ENCODE data around the gene ATP6V1F.

ATP6V1F gene

DNA sequence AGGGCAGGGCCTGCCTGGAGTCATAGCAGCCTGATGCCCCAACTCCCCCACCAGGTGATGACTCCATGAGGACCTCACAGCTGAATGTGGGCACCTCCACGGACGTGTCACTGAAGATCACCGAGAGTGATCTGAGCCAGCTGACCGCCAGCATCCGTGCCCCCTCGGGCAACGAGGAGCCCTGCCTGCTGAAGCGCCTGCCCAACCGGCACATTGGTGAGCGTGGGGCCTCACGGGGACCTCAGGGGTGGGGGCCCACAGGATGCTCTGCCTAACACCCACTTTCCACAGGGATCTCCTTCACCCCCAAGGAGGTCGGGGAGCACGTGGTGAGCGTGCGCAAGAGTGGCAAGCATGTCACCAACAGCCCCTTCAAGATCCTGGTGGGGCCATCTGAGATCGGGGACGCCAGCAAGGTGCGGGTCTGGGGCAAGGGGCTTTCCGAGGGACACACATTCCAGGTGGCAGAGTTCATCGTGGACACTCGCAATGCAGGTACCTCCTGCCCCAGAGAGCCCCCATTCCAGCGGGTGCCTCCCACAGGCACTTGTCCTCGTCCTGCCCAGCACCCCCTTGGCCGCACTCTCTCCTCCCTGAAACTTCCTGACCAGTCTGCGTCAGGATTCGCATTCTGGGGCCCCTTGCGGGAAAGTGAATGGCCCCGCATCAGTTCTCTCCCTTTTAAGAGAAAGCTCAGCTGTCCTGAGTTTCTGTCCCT, 10.0 kb upstream of the ATP6V1F start:
- Mint-ChIP-seq H3K27ac (no peak overlapping the region), H3K4me1 (ENCODE audit: low read depth) (no peaks in the 10 kb centered on the region), H3K4me3 (no peak overlapping the region), H3K36me3 (ENCODE audit: low read depth) (no peaks in the 10 kb centered on the region), H3K9me3 (no peaks in the 10 kb centered on the region), H3K27me3 (no peaks in the 10 kb centered on the region)
- no peak for DNase-seq

DNA sequence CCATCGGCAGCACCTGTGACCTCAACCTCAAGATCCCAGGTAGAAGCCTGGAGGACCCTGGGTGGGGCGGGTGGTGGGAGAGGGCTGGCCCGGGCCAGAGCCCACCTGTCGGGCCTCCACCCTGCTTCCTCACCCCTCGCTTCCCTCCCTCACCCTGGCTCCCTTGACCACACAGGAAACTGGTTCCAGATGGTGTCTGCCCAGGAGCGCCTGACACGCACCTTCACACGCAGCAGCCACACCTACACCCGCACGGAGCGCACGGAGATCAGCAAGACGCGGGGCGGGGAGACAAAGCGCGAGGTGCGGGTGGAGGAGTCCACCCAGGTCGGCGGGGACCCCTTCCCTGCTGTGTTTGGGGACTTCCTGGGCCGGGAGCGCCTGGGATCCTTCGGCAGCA, 8.9 kb upstream of the ATP6V1F start:
- DNase-seq: no peak
- H3K36me3 Mint-ChIP-seq (ENCODE audit: low read depth): no peaks in the 10 kb centered on the region
- H3K27ac Mint-ChIP-seq: no peak overlapping the region
- H3K27me3 Mint-ChIP-seq: no peaks in the 10 kb centered on the region
- no peaks in the 10 kb centered on the region for H3K9me3 Mint-ChIP-seq
- no peak overlapping the region for H3K4me3 Mint-ChIP-seq
- no peaks in the 10 kb centered on the region for H3K4me1 Mint-ChIP-seq (ENCODE audit: low read depth)

DNA sequence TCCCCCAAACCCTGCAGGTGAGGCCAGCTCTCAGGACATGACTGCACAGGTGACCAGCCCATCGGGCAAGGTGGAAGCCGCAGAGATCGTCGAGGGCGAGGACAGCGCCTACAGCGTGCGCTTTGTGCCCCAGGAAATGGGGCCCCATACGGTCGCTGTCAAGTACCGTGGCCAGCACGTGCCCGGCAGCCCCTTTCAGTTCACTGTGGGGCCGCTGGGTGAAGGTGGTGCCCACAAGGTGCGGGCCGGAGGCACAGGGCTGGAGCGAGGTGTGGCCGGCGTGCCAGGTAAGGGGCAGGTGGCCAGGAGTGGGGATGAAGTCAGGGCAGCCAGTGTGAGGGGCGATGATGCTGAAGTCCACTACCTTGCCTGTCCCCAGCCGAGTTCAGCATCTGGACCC, 8.3 kb upstream of the ATP6V1F start:
- Mint-ChIP-seq H3K4me1 (ENCODE audit: low read depth) (no peaks in the 10 kb centered on the region), H3K9me3 (no peaks in the 10 kb centered on the region), H3K36me3 (ENCODE audit: low read depth) (no peaks in the 10 kb centered on the region)

DNA sequence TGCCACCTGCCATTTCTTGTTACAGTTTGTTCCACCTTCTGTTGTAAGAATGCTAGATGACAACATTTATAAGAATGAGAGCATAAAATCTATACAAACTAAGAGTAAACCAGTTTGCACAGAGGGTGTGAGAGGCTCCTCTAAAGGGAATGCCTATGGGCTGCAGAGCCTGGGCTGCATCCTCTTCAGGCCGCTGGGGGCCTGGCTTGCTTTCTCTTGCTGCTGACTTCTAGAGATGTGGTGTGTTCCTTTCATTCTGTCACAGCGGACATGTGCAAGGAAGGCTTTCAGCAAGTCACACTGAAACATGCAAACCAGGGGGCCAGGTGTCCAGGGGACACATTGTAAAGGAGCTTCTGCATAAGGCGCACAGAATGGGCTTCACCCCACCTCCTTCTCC, 7.1 kb upstream of the ATP6V1F start:
- no peaks in the 10 kb centered on the region for H3K4me1 Mint-ChIP-seq (ENCODE audit: low read depth)
- no peaks in the 10 kb centered on the region for H3K9me3 Mint-ChIP-seq
- no peak for DNase-seq
- H3K36me3 Mint-ChIP-seq (ENCODE audit: low read depth): no peaks in the 10 kb centered on the region
- no peaks in the 10 kb centered on the region for H3K27me3 Mint-ChIP-seq
- H3K27ac Mint-ChIP-seq: no peak overlapping the region
- H3K4me3 Mint-ChIP-seq: no peak overlapping the region

More for the DNA sequence above, 8.3 kb upstream of the ATP6V1F start:
- DNase-seq: no peak
- Mint-ChIP-seq H3K27ac (no peak overlapping the region), H3K27me3 (no peaks in the 10 kb centered on the region), H3K4me3 (no peak overlapping the region)

DNA sequence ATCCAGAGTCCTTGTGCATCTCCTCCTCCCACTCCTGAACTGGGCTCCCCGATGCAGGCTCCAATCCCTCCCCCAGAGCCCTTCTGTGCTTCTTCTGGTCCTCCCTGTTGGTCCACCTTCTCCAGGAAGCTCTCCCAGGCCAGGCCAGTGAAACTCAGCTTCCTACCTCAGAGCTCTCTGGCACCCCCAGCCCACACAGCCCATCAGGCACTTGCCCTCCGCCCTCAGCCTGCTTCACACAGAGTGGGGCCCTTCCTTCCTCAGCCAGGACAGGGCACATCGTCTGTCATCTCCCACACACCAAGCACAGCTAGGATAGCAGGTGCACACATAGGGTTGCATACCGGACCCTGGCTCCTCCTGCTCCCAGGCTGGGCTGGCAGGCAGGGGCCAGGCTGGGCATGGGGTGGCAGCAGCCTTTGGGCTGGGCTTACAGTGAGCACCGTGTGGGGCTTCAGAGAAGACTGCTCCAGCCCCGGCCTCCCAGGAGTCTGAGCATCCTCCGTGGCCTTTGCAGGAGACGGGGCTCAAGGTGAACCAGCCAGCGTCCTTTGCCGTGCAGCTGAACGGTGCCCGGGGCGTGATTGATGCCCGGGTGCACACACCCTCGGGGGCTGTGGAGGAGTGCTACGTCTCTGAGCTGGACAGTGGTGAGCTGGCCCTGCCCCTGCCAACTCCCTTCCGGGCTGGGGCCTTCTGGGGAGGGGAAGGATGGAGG, 6.5 kb upstream of the ATP6V1F start:
- Mint-ChIP-seq H3K27me3 (no peaks in the 10 kb centered on the region), H3K9me3 (no peaks in the 10 kb centered on the region), H3K36me3 (ENCODE audit: low read depth) (no peaks in the 10 kb centered on the region), H3K4me1 (ENCODE audit: low read depth) (no peaks in the 10 kb centered on the region), H3K27ac (no peak overlapping the region), H3K4me3 (no peak overlapping the region)
- DNase-seq: no peak

DNA sequence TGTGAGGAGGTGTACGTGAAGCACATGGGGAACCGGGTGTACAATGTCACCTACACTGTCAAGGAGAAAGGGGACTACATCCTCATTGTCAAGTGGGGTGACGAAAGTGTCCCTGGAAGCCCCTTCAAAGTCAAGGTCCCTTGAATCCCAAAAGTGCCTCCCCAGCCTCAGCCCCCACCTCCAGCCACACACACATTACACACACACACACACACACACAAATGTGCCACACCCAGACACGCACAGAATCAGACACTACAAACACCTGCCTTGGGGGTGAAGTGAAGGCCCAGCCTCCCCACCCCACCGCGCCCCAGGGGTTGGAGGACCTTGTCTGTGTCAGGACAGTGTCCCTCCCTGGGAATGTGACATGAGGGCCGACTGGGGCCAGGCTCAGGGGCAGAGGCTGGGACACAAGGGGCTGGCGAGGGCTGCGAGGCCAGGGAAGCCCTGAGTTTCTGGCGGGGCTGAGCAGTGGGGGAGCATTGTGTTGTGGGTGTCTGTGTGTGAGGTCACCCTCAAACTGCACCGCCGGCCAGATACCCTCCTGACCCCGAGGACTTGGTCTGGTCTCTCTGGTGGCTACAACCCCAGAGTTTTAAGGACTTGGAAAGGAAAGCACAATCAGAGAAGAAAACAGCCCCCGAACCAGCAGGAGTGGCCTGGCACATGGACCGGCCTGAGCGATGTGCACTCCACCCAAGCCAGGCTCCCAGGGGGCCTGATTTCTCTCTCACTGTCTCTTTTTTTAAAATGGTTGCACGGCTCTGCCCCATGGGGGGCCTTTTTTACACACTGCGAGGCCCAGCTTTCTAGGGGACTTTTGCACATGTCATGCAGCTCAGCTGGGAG, 4.0 kb upstream of the ATP6V1F start:
- H3K4me3 Mint-ChIP-seq: no peak overlapping the region
- H3K36me3 Mint-ChIP-seq (ENCODE audit: low read depth): peaks cover 10% of the 10 kb centered on the region
- no peak overlapping the region for H3K27ac Mint-ChIP-seq
- no peak for DNase-seq
- H3K27me3 Mint-ChIP-seq: no peaks in the 10 kb centered on the region
- H3K9me3 Mint-ChIP-seq: no peaks in the 10 kb centered on the region
- H3K4me1 Mint-ChIP-seq (ENCODE audit: low read depth): peaks cover 7% of the 10 kb centered on the region

DNA sequence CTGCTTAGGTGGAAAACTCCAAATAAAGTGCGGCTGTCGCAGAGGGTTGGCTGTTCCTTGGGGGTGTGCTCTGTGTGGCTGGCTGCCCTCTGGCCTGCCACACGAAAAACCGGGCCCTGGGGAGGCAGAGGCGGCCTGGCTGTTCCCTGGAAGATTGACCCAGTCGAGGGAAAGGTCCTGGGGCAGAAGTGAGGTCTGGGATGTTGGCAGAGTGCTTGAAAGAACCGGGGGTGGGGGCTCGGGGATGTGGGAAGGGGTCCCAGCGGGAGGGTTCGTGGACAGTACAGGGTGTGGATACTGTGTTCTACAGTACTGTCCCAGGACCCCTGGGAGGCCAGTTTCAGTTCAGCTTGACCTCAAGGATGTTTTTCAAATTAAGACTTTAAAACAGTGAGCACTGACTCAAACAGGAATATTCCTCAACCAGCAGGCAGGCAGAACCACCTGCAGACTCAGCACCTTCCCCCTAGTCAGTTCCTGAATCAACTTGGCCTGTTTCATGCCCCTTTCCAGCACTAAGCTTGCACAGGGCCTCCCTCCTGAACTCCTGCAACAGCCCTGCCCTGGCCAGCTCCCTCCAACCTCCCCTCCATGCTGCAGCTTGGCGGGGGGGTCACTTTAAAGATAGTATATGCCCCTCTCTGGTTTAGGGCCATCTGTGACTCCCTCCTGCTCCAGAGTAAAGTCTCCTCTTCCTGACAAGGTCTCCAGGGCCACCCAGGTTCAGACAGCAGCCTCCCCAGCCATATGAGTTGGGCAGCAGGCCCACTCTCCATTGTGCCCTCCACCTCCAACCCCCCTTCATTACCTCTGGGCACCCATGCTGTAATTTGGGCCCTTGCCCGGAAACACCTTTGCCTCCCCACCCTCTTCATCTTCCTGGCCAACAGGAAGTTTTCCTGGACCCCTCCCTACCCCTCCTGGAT, 3.2 kb upstream of the ATP6V1F start:
- H3K9me3 Mint-ChIP-seq: no peaks in the 10 kb centered on the region
- no peak for DNase-seq
- no peak overlapping the region for H3K27ac Mint-ChIP-seq
- no peak overlapping the region for H3K4me3 Mint-ChIP-seq
- H3K4me1 Mint-ChIP-seq (ENCODE audit: low read depth): peaks cover 11% of the 10 kb centered on the region
- no peaks in the 10 kb centered on the region for H3K27me3 Mint-ChIP-seq
- peaks cover 13% of the 10 kb centered on the region for H3K36me3 Mint-ChIP-seq (ENCODE audit: low read depth)

DNA sequence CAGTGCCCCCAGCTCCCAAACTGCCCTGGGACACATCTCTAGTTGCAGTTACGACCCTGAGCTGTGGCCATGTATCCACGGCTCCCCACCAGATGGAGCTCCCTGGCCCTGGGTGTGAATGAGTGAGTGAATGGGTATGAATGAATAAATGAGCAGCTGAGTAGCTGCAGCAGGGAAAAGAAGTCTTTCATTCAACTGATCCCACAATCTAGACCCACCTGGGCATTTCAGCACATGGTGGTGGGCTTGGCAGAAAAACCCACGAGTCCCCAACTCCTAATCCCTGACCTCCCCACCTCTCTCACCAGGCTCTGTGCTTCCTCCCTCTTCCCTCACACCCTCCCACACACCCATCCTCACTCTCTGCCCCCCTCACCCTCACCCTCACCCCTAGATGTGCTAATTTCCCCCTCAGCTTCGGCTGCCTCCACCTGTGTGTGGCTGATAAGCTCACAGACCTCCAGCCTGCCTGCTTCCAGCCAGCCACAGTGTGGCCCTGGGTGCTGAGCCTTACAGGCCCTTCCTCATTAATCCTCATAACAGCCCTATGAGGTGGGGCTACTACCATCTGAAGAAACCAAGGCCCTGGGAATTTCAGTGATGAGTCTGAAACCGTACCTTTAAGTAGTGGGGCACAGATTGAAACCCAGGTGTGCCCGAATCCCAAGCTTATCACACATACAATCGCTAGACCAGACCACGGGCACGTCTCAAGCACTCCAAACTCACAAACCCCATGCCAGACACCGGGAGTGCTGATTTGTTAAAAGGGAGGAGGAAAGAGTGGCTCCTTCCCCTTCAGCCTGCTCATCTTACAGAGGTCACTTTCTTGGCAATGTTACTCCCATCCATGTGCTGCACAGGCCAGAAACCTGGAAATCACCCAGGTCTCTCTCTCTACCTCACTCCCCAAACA, 2.2 kb upstream of the ATP6V1F start:
- Mint-ChIP-seq H3K27me3 (no peaks in the 10 kb centered on the region), H3K27ac (no peak overlapping the region), H3K36me3 (ENCODE audit: low read depth) (peaks cover 22% of the 10 kb centered on the region), H3K4me1 (ENCODE audit: low read depth) (peaks cover 18% of the 10 kb centered on the region), H3K9me3 (no peaks in the 10 kb centered on the region), H3K4me3 (no peak overlapping the region)
- DNase-seq: no peak

DNA sequence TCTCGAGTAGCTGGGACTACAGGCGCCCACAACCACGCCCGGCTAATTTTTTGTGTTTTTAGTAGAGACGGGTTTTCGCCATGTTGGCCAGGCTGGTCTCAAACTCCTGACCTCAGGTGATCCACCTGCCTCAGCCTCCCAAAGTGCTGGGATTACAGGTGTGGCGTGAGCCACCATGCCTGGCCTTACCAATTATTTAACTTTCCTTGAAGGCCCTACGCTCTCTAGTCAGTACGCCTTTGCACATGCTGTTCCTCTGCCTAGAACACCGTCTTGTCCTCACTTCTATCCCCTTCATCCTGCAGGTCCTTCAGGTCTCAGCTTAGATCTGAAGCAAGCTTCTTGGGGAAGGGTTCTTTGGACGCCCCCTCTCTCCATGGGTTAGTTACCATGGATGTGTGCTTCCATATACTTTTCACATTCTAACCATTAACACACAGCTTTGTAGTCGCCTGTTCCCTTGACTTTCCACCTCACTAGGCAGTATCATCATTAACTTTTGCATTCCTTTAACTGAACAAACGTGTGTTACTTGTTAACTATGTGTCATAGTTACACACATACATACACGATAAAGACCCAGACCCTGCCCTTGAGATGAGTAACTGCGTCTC, 592 bp upstream of the ATP6V1F start:
- Mint-ChIP-seq H3K9me3 (no peaks in the 10 kb centered on the region), H3K36me3 (ENCODE audit: low read depth) (peaks cover 36% of the 10 kb centered on the region), H3K4me1 (ENCODE audit: low read depth) (peaks cover 22% of the 10 kb centered on the region), H3K27me3 (no peaks in the 10 kb centered on the region), H3K27ac (peak overlapping the region; percentile 99), H3K4me3 (peak overlapping the region; percentile 99)
- no peak for DNase-seq

DNA sequence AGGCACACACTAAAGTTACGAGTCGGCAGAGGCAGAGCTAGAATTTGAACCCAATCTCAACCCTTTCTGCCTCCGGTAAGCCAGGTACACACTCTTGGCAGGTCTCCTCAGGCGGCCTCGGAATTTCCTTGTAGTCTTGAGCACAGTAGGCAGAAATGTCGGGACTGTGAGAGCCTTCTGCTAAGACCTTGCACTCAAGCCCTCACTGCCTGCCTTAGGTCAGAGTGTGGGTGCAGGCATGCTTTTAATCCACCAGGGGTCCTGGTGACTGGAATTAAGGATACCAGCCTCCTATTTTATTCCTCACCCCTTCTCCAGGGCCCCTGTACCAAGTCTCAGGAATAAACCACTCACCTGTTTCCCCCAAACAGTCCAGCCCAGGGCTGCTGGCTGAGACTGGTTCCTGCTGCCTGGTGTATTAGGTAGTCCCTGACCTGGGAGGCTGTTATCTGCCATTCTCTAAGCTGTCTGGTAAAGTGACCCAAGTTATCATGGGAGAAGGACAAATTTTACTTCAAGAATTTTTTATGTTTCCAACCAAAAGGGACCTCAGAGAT, 855 bp downstream of the ATP6V1F start:
- no peaks in the 10 kb centered on the region for H3K9me3 Mint-ChIP-seq
- H3K4me1 Mint-ChIP-seq (ENCODE audit: low read depth): peaks cover 23% of the 10 kb centered on the region
- peak overlapping the region; percentile 99 for H3K4me3 Mint-ChIP-seq
- DNase-seq: peak; percentile 63
- no peaks in the 10 kb centered on the region for H3K27me3 Mint-ChIP-seq
- H3K27ac Mint-ChIP-seq: peak overlapping the region; percentile 99
- peaks cover 36% of the 10 kb centered on the region for H3K36me3 Mint-ChIP-seq (ENCODE audit: low read depth)

DNA sequence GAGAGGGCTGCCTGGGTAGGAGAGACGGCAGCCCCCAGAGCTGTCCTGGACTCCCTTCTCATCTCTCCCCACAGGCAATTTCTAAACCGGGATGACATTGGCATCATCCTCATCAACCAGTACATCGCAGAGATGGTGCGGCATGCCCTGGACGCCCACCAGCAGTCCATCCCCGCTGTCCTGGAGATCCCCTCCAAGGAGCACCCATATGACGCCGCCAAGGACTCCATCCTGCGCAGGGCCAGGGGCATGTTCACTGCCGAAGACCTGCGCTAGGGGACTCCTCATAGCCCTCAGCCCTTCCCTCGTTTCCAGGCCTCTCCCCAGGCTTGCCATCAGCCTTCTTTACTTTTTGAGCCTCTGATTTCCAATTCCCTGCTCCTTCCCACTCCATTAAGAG, 2.6 kb downstream of the ATP6V1F start:
- Mint-ChIP-seq H3K4me1 (ENCODE audit: low read depth) (peaks cover 31% of the 10 kb centered on the region), H3K4me3 (no peak overlapping the region), H3K27me3 (peaks cover 3% of the 10 kb centered on the region), H3K27ac (no peak overlapping the region), H3K36me3 (ENCODE audit: low read depth) (peaks cover 36% of the 10 kb centered on the region), H3K9me3 (no peaks in the 10 kb centered on the region)
- DNase-seq: no peak

DNA sequence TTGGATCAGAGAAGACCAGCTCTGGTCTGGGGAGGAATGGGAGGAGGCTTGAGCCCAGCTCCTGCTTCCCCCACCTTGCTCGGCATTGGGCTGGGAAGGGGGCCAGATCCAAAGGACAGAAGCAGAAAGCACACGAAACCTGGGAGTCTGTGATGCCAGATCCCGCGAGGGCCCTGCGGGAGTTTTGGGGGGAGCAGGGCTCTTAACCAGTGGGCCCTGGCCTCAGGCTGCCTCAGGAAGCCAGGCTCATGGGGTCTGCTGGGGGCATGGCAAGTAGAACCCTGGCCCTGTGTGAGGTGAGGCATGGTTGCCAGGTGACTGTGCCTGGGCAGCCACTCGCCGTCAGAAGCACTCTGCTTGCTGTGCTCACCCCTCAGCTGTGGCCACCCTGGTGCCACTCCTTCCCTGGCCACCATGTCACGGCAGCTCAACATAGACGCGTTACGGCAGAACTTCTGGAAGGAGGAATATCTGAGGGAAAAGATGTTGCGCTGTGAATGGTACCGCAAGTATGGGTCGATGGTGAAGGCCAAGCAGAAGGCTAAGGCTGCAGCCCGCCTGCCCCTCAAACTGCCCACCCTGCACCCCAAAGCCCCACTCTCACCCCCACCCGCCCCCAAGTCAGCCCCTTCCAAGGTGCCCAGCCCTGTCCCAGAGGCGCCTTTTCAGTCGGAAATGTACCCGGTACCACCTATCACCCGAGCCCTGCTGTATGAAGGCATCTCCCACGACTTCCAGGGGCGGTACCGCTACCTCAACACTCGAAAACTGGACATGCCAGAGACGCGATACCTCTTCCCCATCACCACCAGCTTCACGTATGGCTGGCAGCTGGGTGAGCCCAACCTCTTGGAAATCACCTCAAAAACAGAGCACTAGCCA, 3.6 kb downstream of the ATP6V1F start:
- no peak overlapping the region for H3K27ac Mint-ChIP-seq
- no peaks in the 10 kb centered on the region for H3K9me3 Mint-ChIP-seq
- peaks cover 36% of the 10 kb centered on the region for H3K36me3 Mint-ChIP-seq (ENCODE audit: low read depth)
- DNase-seq: no peak
- H3K4me3 Mint-ChIP-seq: no peak overlapping the region
- H3K4me1 Mint-ChIP-seq (ENCODE audit: low read depth): peaks cover 32% of the 10 kb centered on the region
- peaks cover 9% of the 10 kb centered on the region for H3K27me3 Mint-ChIP-seq

All from activated T-cell treated with anti-CD3 and anti-CD28 coated beads, Interleukin-2, amount 50 U/mL, for 24 hours (primary cell).